ENCODE results near the gene GABBR1. TPM values are rescaled to one million over a fixed set of nuclear protein-coding genes. Genes with fewer than 3 reads are reported as not detected.

The GABBR1 gene
- total RNA-seq, 1 donor from 2014 or later = 138 TPM

GRCh38 chr6:29598172-29598747 lies 34.7 kb downstream of the GABBR1 start:
- no peak for DNase-seq (ENCODE audit: low spot score in 2 of 2, unreplicated experiment in 2 of 2)
- Mint-ChIP-seq H3K4me3 (no peak overlapping the region), H3K27me3 (ENCODE audit: low read depth) (no peaks in the 10 kb centered on the region), H3K4me1 (peaks cover 10% of the 10 kb centered on the region), H3K36me3 (peaks cover 13% of the 10 kb centered on the region), H3K9me3 (no peaks in the 10 kb centered on the region), H3K27ac (no peak overlapping the region)
- no peak for TF ChIP-seq CTCF (IDR thresholded peaks at IDR 0.05; ENCODE audit: unreplicated experiment)

- Mint-ChIP-seq H3K9me3 (no peaks in the 10 kb centered on the region), H3K36me3 (peaks cover 7% of the 10 kb centered on the region), H3K4me3 (no peak overlapping the region), H3K27ac (no peak overlapping the region), H3K4me1 (peaks cover 4% of the 10 kb centered on the region), H3K27me3 (ENCODE audit: low read depth) (peaks cover 1% of the 10 kb centered on the region)
- no peak for TF ChIP-seq CTCF (IDR thresholded peaks at IDR 0.05; ENCODE audit: unreplicated experiment)
- no peak for DNase-seq (ENCODE audit: low spot score in 2 of 2, unreplicated experiment in 2 of 2)
Measured at GRCh38 chr6:29597184-29597583, 35.8 kb downstream of the GABBR1 start.

- Mint-ChIP-seq H3K4me1 (peaks cover 4% of the 10 kb centered on the region), H3K4me3 (no peak overlapping the region), H3K27me3 (ENCODE audit: low read depth) (peaks cover 3% of the 10 kb centered on the region), H3K27ac (no peak overlapping the region), H3K36me3 (peaks cover 3% of the 10 kb centered on the region), H3K9me3 (no peaks in the 10 kb centered on the region)
- no peak for TF ChIP-seq CTCF (IDR thresholded peaks at IDR 0.05; ENCODE audit: unreplicated experiment)
- DNase-seq (ENCODE audit: low spot score in 2 of 2, unreplicated experiment in 2 of 2) = no peak
Measured at GRCh38 chr6:29596381-29596900, 36.5 kb downstream of the GABBR1 start.

GRCh38 chr6:29593199-29593855 lies 39.7 kb downstream of the GABBR1 start:
- DNase-seq (ENCODE audit: low spot score in 2 of 2, unreplicated experiment in 2 of 2) = no peak
- Mint-ChIP-seq H3K27ac (no peak overlapping the region), H3K27me3 (ENCODE audit: low read depth) (peaks cover 17% of the 10 kb centered on the region), H3K36me3 (no peaks in the 10 kb centered on the region), H3K4me1 (peaks cover 4% of the 10 kb centered on the region), H3K4me3 (no peak overlapping the region), H3K9me3 (no peaks in the 10 kb centered on the region)
- TF ChIP-seq CTCF (IDR thresholded peaks at IDR 0.05; ENCODE audit: unreplicated experiment) = no peak

- no peak overlapping the region for H3K4me3 Mint-ChIP-seq
Measured at GRCh38 chr6:29591677-29592076, 41.3 kb downstream of the GABBR1 start.

More at GRCh38 chr6:29591677-29592076, 41.3 kb downstream of the GABBR1 start:
- Mint-ChIP-seq H3K36me3 (no peaks in the 10 kb centered on the region), H3K4me1 (peaks cover 4% of the 10 kb centered on the region), H3K27me3 (ENCODE audit: low read depth) (peaks cover 34% of the 10 kb centered on the region), H3K9me3 (no peaks in the 10 kb centered on the region), H3K27ac (no peak overlapping the region)
- no peak for TF ChIP-seq CTCF (IDR thresholded peaks at IDR 0.05; ENCODE audit: unreplicated experiment)
- DNase-seq (ENCODE audit: low spot score in 2 of 2, unreplicated experiment in 2 of 2) = no peak
